Upper lobe of right lung (tissue), 1 donor: ENCODE data around the gene ZFY. TPM values are rescaled to one million over a fixed set of nuclear protein-coding genes. Genes with fewer than 3 reads are reported as not detected.
"Not testable (repeated sequence)": the region's sequence is repeated elsewhere in the genome, so short reads cannot be mapped to it uniquely, and the experiment has no call there.

ENCODE experiments used
- ATAC-seq: fragments of 200-7000 bp; cut with Tn5 transposase; one replicate; pipeline ENCODE4 v1.9.1; 2020; ENCODE audit warnings: mild to moderate bottlenecking, moderate library complexity
- DNase-seq: peaks from one replicate; pipeline ENCODE4 v3.0.0-alpha.2; 2020
- H3K27ac ChIP-seq: fragments of 200-600 bp; one replicate; pipeline ENCODE4 v1.8.0; 2022
- H3K27me3 ChIP-seq: fragments of 200-600 bp; one replicate; pipeline ENCODE4 v1.8.0; 2022; ENCODE audit warnings: mild to moderate bottlenecking
- H3K36me3 ChIP-seq: fragments of 200-600 bp; one replicate; pipeline ENCODE4 v1.8.0; 2022
- H3K4me1 ChIP-seq: fragments of 200-600 bp; one replicate; pipeline ENCODE4 v1.8.0; 2022
- H3K4me3 ChIP-seq: fragments of 200-600 bp; one replicate; pipeline ENCODE4 v1.8.0; 2022; ENCODE audit warnings: mild to moderate bottlenecking
- H3K9me3 ChIP-seq: fragments of 200-600 bp; one replicate; pipeline ENCODE4 v1.8.0; 2022
- CTCF ChIP-seq: fragments of 200-600 bp; IDR thresholded peaks from one replicate; pipeline ENCODE4 v1.8.0; 2022; ENCODE audit warnings: antibody characterized with exemption
- intact Hi-C: fragments of 100-400 bp; cut with DNase I; formaldehyde crosslinking; loops from one replicate; pipeline ENCODE4 v1.11.0; 2022
- total RNA-seq: library from RNA; stranded (reverse); fragmentation: NEBNext Ultra II Directional; extraction: Animal tissue kit (Norgen Biotek cat#: 25700); gene quantifications from one replicate; pipeline ENCODE4 v1.2.1, GENCODE V29; 2021
- donor health status: DM: no; HTN: yes; CAD: no; lungs with severe emphysema.

Gene ZFY
- total RNA-seq, 1 donor from 2014 or later, result 17.1 TPM

DNA sequence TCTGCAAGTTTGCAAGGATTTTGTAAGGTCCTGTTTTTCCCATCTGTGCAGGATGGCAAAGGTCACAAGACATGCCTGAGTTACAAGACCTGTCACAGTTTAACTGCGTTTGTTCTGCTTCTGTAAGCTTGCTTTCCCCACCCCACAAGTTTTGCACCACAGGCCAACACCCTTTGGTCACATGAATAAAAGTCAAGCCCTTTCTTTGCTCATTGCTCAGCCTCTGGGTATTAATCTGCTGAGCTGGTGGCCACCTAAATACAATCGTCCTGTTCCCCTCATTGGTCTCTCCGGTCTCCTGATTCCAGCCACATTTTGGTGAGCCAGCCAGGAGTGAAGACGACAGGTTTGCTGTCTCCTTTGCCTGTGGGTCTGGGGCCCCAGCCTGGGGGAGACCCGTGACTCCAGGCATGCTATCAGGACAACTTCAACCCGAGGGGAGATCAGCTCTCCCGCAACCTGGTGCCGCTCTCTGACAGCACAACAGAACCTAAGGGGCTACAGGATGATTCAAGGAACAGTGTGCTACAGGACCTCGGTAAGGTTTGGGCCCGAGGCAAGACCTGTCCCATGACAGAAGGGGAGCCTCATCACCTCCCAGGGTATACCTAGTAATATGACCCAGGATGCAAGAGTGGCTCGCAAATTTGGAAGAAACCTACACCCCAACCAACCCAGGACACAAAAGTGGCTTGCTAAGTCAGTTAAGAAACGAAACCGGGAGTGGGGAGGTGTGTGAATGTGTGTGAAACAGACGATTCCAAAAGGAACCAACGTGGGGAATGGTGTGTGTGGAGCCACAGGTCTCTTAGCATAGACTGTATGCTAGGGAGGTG, 67.7 kb downstream of the ZFY start:
- Histone ChIP-seq H3K27ac (peak overlapping the region; percentile 86), H3K4me3 (peak overlapping the region; percentile 55), H3K9me3 (no peaks in the 10 kb centered on the region), H3K36me3 (no peaks in the 10 kb centered on the region), H3K4me1 (peaks cover 19% of the 10 kb centered on the region), H3K27me3 (no peaks in the 10 kb centered on the region)
- intact Hi-C loops, result no loop called here
- no peak for TF ChIP-seq CTCF
- DNase-seq (no peak), ATAC-seq (peak; percentile 74)

- H3K27ac ChIP-seq, result peak overlapping the region; percentile 86
- no peaks in the 10 kb centered on the region for H3K36me3 ChIP-seq
- intact Hi-C loops, result no loop called here
- H3K27me3 ChIP-seq, result no peaks in the 10 kb centered on the region
- DNase-seq, result no peak
- TF ChIP-seq CTCF, result no peak
- H3K4me3 ChIP-seq, result peak overlapping the region; percentile 55
- H3K4me1 ChIP-seq, result peaks cover 19% of the 10 kb centered on the region
- no peaks in the 10 kb centered on the region for H3K9me3 ChIP-seq
- ATAC-seq, result peak; percentile 16
Observed at GRCh38 chrY:3003516-3003830, 68.3 kb downstream of the ZFY start.

DNA sequence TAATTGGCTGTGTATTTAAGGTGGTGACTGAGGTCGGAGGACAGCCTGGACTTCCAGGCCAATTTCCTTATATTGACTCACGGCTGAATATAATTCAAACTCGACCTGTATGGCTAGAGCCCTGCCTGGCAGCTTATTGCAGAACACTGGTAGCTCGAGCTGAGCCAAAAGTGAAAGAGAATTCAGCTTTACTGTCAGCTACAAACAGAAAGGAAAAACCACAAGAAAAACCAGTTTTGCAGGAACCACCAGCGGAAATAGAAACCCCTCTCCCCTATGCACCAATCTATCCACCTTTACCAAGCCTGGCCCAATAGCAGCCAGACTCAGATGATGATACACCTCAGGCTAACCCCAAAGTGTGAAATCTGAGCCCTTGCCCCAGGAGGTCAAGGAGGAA, 68.7 kb downstream of the ZFY start:
- peak overlapping the region; percentile 86 for H3K27ac ChIP-seq
- H3K27me3 ChIP-seq, result no peaks in the 10 kb centered on the region
- intact Hi-C loops, result no loop called here
- DNase-seq, result no peak
- H3K4me3 ChIP-seq, result peak overlapping the region; percentile 55
- ATAC-seq, result peak; percentile 73
- H3K36me3 ChIP-seq, result no peaks in the 10 kb centered on the region
- TF ChIP-seq CTCF, result no peak
- H3K4me1 ChIP-seq, result peaks cover 19% of the 10 kb centered on the region
- no peaks in the 10 kb centered on the region for H3K9me3 ChIP-seq

DNA sequence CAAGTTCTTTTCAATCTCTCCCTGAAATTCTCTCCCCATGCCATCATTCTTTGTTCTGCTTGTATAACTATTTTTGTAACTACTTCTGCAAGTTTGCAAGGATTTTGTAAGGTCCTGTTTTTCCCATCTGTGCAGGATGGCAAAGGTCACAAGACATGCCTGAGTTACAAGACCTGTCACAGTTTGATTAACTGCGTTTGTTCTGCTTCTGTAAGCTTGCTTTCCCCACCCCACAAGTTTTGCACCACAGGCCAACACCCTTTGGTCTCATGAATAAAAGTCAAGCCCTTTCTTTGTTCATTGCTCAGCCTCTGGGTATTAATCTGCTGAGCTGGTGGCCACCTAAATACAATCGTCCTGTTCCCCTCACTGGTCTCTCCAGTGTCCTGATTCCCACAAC, 70.8 kb downstream of the ZFY start:
- DNase-seq, intact Hi-C loops, H3K27me3 ChIP-seq, H3K4me3 ChIP-seq, H3K27ac ChIP-seq, H3K36me3 ChIP-seq, H3K9me3 ChIP-seq: not testable (repeated sequence)
- peaks cover 19% of the 10 kb centered on the region for H3K4me1 ChIP-seq
- peak; percentile 26 for ATAC-seq

DNA sequence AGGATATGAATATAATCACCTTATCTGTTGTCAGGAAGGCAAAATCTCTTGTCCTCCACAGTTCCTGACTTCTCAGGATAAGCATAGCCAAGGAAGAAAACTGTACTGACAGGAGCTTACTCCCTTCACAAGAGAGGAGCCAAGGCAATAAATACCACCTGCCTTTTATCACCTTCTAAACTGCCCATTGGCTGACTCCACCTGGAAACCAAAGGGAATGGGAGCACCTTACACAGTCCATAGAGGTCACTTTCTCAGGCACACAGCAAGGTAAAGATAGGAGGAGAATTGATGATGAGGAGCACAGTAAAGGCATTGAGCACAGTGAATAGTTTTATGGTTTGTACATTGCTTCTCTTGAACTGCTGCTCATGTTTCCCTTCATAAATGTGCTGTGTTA, 72.8 kb downstream of the ZFY start:
- no peak overlapping the region for H3K4me3 ChIP-seq
- no peaks in the 10 kb centered on the region for H3K36me3 ChIP-seq
- intact Hi-C loops, result no loop called here
- no peaks in the 10 kb centered on the region for H3K27me3 ChIP-seq
- ATAC-seq (no peak), DNase-seq (no peak)
- H3K9me3 ChIP-seq, result no peaks in the 10 kb centered on the region
- H3K4me1 ChIP-seq, result peaks cover 11% of the 10 kb centered on the region
- no peak overlapping the region for H3K27ac ChIP-seq
- no peak for TF ChIP-seq CTCF

DNA sequence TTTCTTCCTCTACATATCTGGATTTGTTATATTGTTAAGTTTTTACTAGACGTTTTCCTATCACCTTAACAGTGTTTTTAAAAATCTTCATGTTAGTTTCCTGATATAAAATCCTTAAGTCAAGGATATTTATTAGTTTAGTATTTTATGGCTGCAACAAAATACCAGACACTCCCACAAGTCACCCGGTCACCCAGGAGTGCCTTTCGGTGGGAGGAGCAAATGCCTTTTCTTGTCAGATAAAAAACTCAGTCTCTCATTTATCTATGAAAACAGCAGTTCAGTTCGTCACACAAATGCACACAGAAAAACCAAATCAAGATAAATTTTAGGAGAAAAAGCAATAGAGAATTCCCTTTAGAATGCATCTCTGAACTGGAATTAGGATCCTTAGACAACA, 77.0 kb downstream of the ZFY start:
- Histone ChIP-seq H3K36me3 (no peaks in the 10 kb centered on the region), H3K9me3 (no peaks in the 10 kb centered on the region), H3K4me3 (no peak overlapping the region), H3K27ac (no peak overlapping the region), H3K27me3 (no peaks in the 10 kb centered on the region), H3K4me1 (no peaks in the 10 kb centered on the region)
- TF ChIP-seq CTCF, result no peak
- DNase-seq (no peak), ATAC-seq (no peak)
- intact Hi-C loops, result no loop called here
